NCI-H2107 treated with DMSO at 0.1 percent for 48 hours (cell line): ENCODE results near the gene HOXD9.

ENCODE experiments used
- DNase-seq: peaks from one replicate; lab custom pipeline; 2025; ENCODE audit not compliant: unreplicated experiment; lab: John Stamatoyannopoulos, UW

The HOXD9 gene

GRCh38 chr2:176122683-176123410 lies at the start of gene HOXD9:
HOXD9 (plus strand) TSS chr2:176122719; CDS start chr2:176122769, 50 bp downstream.
- DNase-seq = no peak

GRCh38 chr2:176072951-176073904 lies 49.3 kb upstream of the HOXD9 start:
- DNase-seq = no peak

GRCh38 chr2:176074919-176075425 lies 47.5 kb upstream of the HOXD9 start:
- peak; percentile 11 for DNase-seq

GRCh38 chr2:176075481-176075880 lies 47.0 kb upstream of the HOXD9 start:
- DNase-seq = no peak

GRCh38 chr2:176076063-176076462 lies 46.5 kb upstream of the HOXD9 start:
- no peak for DNase-seq

- DNase-seq = no peak
Observed at GRCh38 chr2:176076796-176077195, 45.7 kb upstream of the HOXD9 start.

- peak; percentile 3 for DNase-seq
Observed at GRCh38 chr2:176078541-176079284, 43.8 kb upstream of the HOXD9 start.

- peak; percentile 23 for DNase-seq
Observed at GRCh38 chr2:176079285-176079830, 43.2 kb upstream of the HOXD9 start.

- peak; percentile 34 for DNase-seq
Observed at GRCh38 chr2:176079831-176080539, 42.5 kb upstream of the HOXD9 start.

- no peak for DNase-seq
Observed at GRCh38 chr2:176080540-176081375, 41.8 kb upstream of the HOXD9 start.

- DNase-seq = no peak
Observed at GRCh38 chr2:176081376-176081836, 41.1 kb upstream of the HOXD9 start.

- no peak for DNase-seq
Observed at GRCh38 chr2:176081837-176082524, 40.5 kb upstream of the HOXD9 start.

GRCh38 chr2:176082525-176082823 lies 40.0 kb upstream of the HOXD9 start:
- DNase-seq = no peak

GRCh38 chr2:176082824-176083751 lies 39.4 kb upstream of the HOXD9 start:
- DNase-seq = no peak

- no peak for DNase-seq
Observed at GRCh38 chr2:176083796-176084261, 38.7 kb upstream of the HOXD9 start, which contains the start of gene EVX2. EVX2 (minus strand) TSS chr2:176083962; CDS start chr2:176083776, 186 bp downstream.

- DNase-seq = no peak
Observed at GRCh38 chr2:176084611-176085119, 37.9 kb upstream of the HOXD9 start.

- DNase-seq = no peak
Observed at GRCh38 chr2:176085120-176085788, 37.3 kb upstream of the HOXD9 start.
